Breast epithelium (tissue), 4 donors: Measurements from ENCODE around the gene RPS6KB2. TPM values are rescaled to one million over a fixed set of nuclear protein-coding genes. Genes with fewer than 3 reads are reported as not detected.

Experiments
- DNase-seq, 2 donors: peaks; one replicate each; pipeline ENCODE4 v3.0.0-alpha.2; 2019; ENCODE audit warnings: low spot score in 2 of 2
- H3K27ac ChIP-seq, 2 donors: fragments of 200-600 bp; sonication (generic) in 1 of 2; one replicate each; pipeline ENCODE4 v1.5.1; 2016 to 2019; ENCODE audit warnings: mild to moderate bottlenecking in 1 of 2
- H3K27me3 ChIP-seq, 2 donors: fragments of 200-600 bp; sonication (generic) in 1 of 2; one replicate each; pipeline versions ENCODE4 v1.5.1 to v1.6.0; 2017 to 2019; ENCODE audit warnings: control low read depth in 1 of 2, mild to moderate bottlenecking in 1 of 2
- H3K36me3 ChIP-seq: fragments of 200-600 bp; one replicate; pipeline ENCODE4 v1.5.1; 2019
- H3K4me1 ChIP-seq, 2 donors: fragments of 200-600 bp; sonication (generic); one replicate each; pipeline ENCODE4 v1.5.1; 2016 to 2019; ENCODE audit warnings: control low read depth in 1 of 2
- H3K4me3 ChIP-seq, 3 donors: fragments of 200-600 bp; sonication (generic); 1 replicate in 2 of 3; 2 replicates in 1 of 3; pipeline ENCODE4 v1.5.1; 2016 to 2019; ENCODE audit warnings: mild to moderate bottlenecking in 3 of 3, moderate library complexity in 2 of 3
- H3K9me3 ChIP-seq, 2 donors: fragments of 200-600 bp; sonication (generic) in 1 of 2; one replicate each; pipeline ENCODE4 v1.5.1; 2016 to 2019; ENCODE audit warnings: control low read depth in 1 of 2
- CTCF ChIP-seq, 3 donors: fragments of 450-650 bp; IDR thresholded peaks; one replicate each; pipeline ENCODE4 v1.5.1; 2016 to 2017; ENCODE audit warnings: antibody characterized with exemption in 3 of 3, mild to moderate bottlenecking in 3 of 3, moderate library complexity in 3 of 3
- POLR2A ChIP-seq: fragments of 450-650 bp; IDR thresholded peaks from one replicate; pipeline ENCODE4 v1.6.1; 2016; ENCODE audit warnings: antibody characterized with exemption, mild to moderate bottlenecking, moderate library complexity
- POLR2AphosphoS5 ChIP-seq, 3 donors: sonication (generic); formaldehyde crosslinking; IDR thresholded peaks; one replicate each; pipeline ENCODE4 v1.6.1; 2017; ENCODE audit warnings: antibody characterized with exemption in 3 of 3
- intact Hi-C: fragments of 100-400 bp; cut with DNase I; formaldehyde crosslinking; loops from one replicate; pipeline ENCODE4 v1.15.1; 2023; ENCODE audit warnings: low total_unique reads
- total RNA-seq, 3 donors: library from RNA; depleted of rRNA; stranded (reverse); fragments of >200 nt; gene quantifications; one replicate each; pipeline ENCODE4 v1.1.0, GENCODE V29; 2016

Gene RPS6KB2
- total RNA-seq, 3 donors from 2014 or later = 28.0 to 41.6 (median 40.1) TPM

- intact Hi-C loops = no loop called here
- Histone ChIP-seq H3K4me1 (peaks cover 0 to 12% of the 10 kb centered on the region in 2 donors), H3K9me3 (no peaks in the 10 kb centered on the region), H3K27ac (peak overlapping the region; percentile 10 to 61), H3K27me3 (no peaks in the 10 kb centered on the region), H3K4me3 (no peak overlapping the region), H3K36me3 (no peaks in the 10 kb centered on the region)
- no peak for TF ChIP-seq POLR2AphosphoS5 (IDR thresholded peaks at IDR 0.05)
- TF ChIP-seq CTCF (IDR thresholded peaks at IDR 0.05) = no peak
- TF ChIP-seq POLR2A = no peak
- DNase-seq = no peak
Measured at GRCh38 chr11:67440229-67441097, 12.2 kb downstream of the RPS6KB2 start.

GRCh38 chr11:67441098-67441563, 12.8 kb downstream of the RPS6KB2 start:
- Histone ChIP-seq H3K27ac (peak overlapping the region in 1 of 2 donors; percentile 61), H3K9me3 (no peaks in the 10 kb centered on the region), H3K4me1 (peaks cover 0 to 12% of the 10 kb centered on the region in 2 donors), H3K36me3 (no peaks in the 10 kb centered on the region), H3K27me3 (no peaks in the 10 kb centered on the region), H3K4me3 (no peak overlapping the region)
- TF ChIP-seq POLR2AphosphoS5 (IDR thresholded peaks at IDR 0.05) (no peak), CTCF (IDR thresholded peaks at IDR 0.05) (no peak), POLR2A (no peak)
- no peak for DNase-seq
- intact Hi-C loops = no loop called here

GRCh38 chr11:67441731-67442351, 13.5 kb downstream of the RPS6KB2 start:
- Histone ChIP-seq H3K4me1 (peaks cover 0 to 12% of the 10 kb centered on the region in 2 donors), H3K36me3 (no peaks in the 10 kb centered on the region), H3K27ac (peak overlapping the region; percentile 91 to 96)

GRCh38 chr11:67442504-67443404, 14.5 kb downstream of the RPS6KB2 start:
- peaks cover 0 to 12% of the 10 kb centered on the region in 2 donors for H3K4me1 ChIP-seq
- no peak for DNase-seq
- TF ChIP-seq POLR2AphosphoS5 (IDR thresholded peaks at IDR 0.05) = no peak

More at GRCh38 chr11:67441731-67442351, 13.5 kb downstream of the RPS6KB2 start:
- H3K4me3 ChIP-seq = peak overlapping the region in 1 of 3 donors; percentile 79
- H3K27me3 ChIP-seq = no peaks in the 10 kb centered on the region
- TF ChIP-seq CTCF (IDR thresholded peaks at IDR 0.05) (no peak), POLR2AphosphoS5 (IDR thresholded peaks at IDR 0.05) (no peak), POLR2A (no peak)
- no peak for DNase-seq
- intact Hi-C loops = no loop called here
- H3K9me3 ChIP-seq = no peaks in the 10 kb centered on the region

GRCh38 chr11:67445515-67445914, 17.2 kb downstream of the RPS6KB2 start:
- Histone ChIP-seq H3K4me3 (no peak overlapping the region), H3K4me1 (peaks cover 0 to 7% of the 10 kb centered on the region in 2 donors), H3K36me3 (no peaks in the 10 kb centered on the region), H3K9me3 (no peaks in the 10 kb centered on the region), H3K27me3 (no peaks in the 10 kb centered on the region), H3K27ac (no peak overlapping the region)
- intact Hi-C loops = no loop called here
- DNase-seq = no peak
- TF ChIP-seq CTCF (IDR thresholded peaks at IDR 0.05) (no peak), POLR2A (no peak), POLR2AphosphoS5 (IDR thresholded peaks at IDR 0.05) (no peak)

More at GRCh38 chr11:67442504-67443404, 14.5 kb downstream of the RPS6KB2 start:
- H3K36me3 ChIP-seq = no peaks in the 10 kb centered on the region
- H3K27me3 ChIP-seq = no peaks in the 10 kb centered on the region
- intact Hi-C loops = no loop called here
- peak overlapping the region; percentile 77 to 88 (median 79) for H3K4me3 ChIP-seq
- no peaks in the 10 kb centered on the region for H3K9me3 ChIP-seq
- H3K27ac ChIP-seq = peak overlapping the region; percentile 91 to 96
